Activated CD8-positive, alpha-beta T cell treated with anti-CD3 and anti-CD28 coated beads for 36 hours (primary cell): ENCODE measurements around the gene NFIA. TPM values are rescaled to one million over a fixed set of nuclear protein-coding genes. Genes with fewer than 3 reads are reported as not detected.
"Not testable (repeated sequence)": the region's sequence is repeated elsewhere in the genome, so short reads cannot be mapped to it uniquely, and the experiment has no call there.

ENCODE experiments used
- ATAC-seq: fragments of 200-7000 bp; cut with Tn5 transposase; one replicate; pipeline ENCODE4 v1.10.0; 2021; ENCODE audit warnings: mild to moderate bottlenecking, moderate library complexity
- CTCF ChIA-PET: fragments of 350-600 bp; sonication (Branson Sonifier 250); formaldehyde crosslinking; loops from one replicate; lab custom pipeline; 2021; ENCODE audit warnings: antibody characterized with exemption; lab: Charles Lee
- POLR2A ChIA-PET: fragments of 350-600 bp; sonication (Branson Sonifier 250); formaldehyde crosslinking; loops from one replicate; lab custom pipeline; 2021; ENCODE audit warnings: antibody characterized with exemption; lab: Charles Lee
- DNase-seq: peaks from one replicate; pipeline ENCODE4 v3.0.0-alpha.2; 2020
- H3K27ac Mint-ChIP-seq: one replicate; pipeline ENCODE4 v1.8.0; 2021; ENCODE audit warnings: mild to moderate bottlenecking, mixed read lengths
- H3K27me3 Mint-ChIP-seq: one replicate; pipeline ENCODE4 v1.8.0; 2021; ENCODE audit warnings: mixed read lengths
- H3K36me3 Mint-ChIP-seq: one replicate; pipeline ENCODE4 v1.8.0; 2021; ENCODE audit warnings: low read depth, mixed read lengths
- H3K4me1 Mint-ChIP-seq: one replicate; pipeline ENCODE4 v1.8.0; 2021; ENCODE audit warnings: low read depth, mixed read lengths
- H3K4me3 Mint-ChIP-seq: one replicate; pipeline ENCODE4 v1.8.0; 2021; ENCODE audit warnings: mild to moderate bottlenecking, moderate library complexity, mixed read lengths
- H3K9me3 Mint-ChIP-seq: one replicate; pipeline ENCODE4 v1.8.0; 2021; ENCODE audit warnings: mixed read lengths
- CTCF ChIP-seq: fragments of 200-600 bp; IDR thresholded peaks from one replicate; pipeline ENCODE4 v1.8.0; 2022; ENCODE audit warnings: antibody characterized with exemption, mild to moderate bottlenecking
- intact Hi-C: fragments of 100-400 bp; cut with micrococcal nuclease; formaldehyde crosslinking; loops from one replicate; pipeline ENCODE4 v1.10.0; 2022
- total RNA-seq, 2 experiments: library from RNA; stranded (reverse); gene quantifications; one replicate each; pipeline ENCODE4 v1.2.3, GENCODE V29; 2021

NFIA gene
- total RNA-seq, 2 experiments from 2014 or later: 1.9 to 2.4 TPM

DNA sequence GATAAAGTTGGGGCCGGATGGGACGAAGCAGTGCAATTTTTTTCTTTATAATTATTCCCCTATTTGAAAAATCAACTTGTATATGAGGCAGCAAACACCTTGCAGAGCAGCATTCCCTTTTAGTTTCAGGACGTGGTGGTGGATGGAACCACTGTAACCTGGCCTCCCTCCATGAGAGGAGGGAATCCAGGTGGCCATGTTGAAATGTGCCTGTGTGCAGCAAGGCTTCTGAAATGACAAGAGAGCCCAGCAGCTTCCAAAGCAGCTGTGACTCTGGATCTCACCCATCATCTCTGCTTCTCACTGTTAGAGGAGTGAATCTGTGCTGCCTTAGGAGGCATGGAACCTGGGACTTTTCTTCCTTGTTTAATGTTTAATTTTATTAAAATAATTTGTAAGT lies 42.3 kb downstream of the NFIA start:
- Mint-ChIP-seq H3K27ac (no peak overlapping the region), H3K36me3 (no peaks in the 10 kb centered on the region), H3K4me3 (no peak overlapping the region), H3K27me3 (no peaks in the 10 kb centered on the region), H3K9me3 (no peaks in the 10 kb centered on the region), H3K4me1 (no peaks in the 10 kb centered on the region)
- ATAC-seq: no peak
- CTCF ChIA-PET: interaction anchor here (2.4 kb wide), 1 partner anchor 75 kb away, joined by 10 read pairs; no protein-coding TSS in a partner anchor
- TF ChIP-seq CTCF: no peak
- POLR2A ChIA-PET: no interaction called here
- DNase-seq: no peak
- intact Hi-C loops: no loop called here

GRCh38 chr1:61125263-61125662 lies 42.9 kb downstream of the NFIA start:
- DNase-seq: no peak
- CTCF ChIA-PET: interaction anchor here (2.4 kb wide), 1 partner anchor 76 kb away, joined by 10 read pairs; no protein-coding TSS in a partner anchor
- H3K9me3 Mint-ChIP-seq: no peaks in the 10 kb centered on the region
- H3K4me1 Mint-ChIP-seq: no peaks in the 10 kb centered on the region
- intact Hi-C loops: no loop called here
- no peak overlapping the region for H3K4me3 Mint-ChIP-seq
- no peaks in the 10 kb centered on the region for H3K27me3 Mint-ChIP-seq
- no peaks in the 10 kb centered on the region for H3K36me3 Mint-ChIP-seq
- ATAC-seq: no peak
- POLR2A ChIA-PET: no interaction called here
- no peak for TF ChIP-seq CTCF
- H3K27ac Mint-ChIP-seq: no peak overlapping the region

GRCh38 chr1:61125895-61126294 lies 43.5 kb downstream of the NFIA start:
- H3K27ac Mint-ChIP-seq: no peak overlapping the region
- intact Hi-C loops: no loop called here
- no peaks in the 10 kb centered on the region for H3K9me3 Mint-ChIP-seq
- DNase-seq (no peak), ATAC-seq (no peak)
- ChIA-PET POLR2A (no interaction called here), CTCF (interaction anchor here (2.4 kb wide), 1 partner anchor 76 kb away, joined by 10 read pairs; no protein-coding TSS in a partner anchor)
- no peaks in the 10 kb centered on the region for H3K4me1 Mint-ChIP-seq
- TF ChIP-seq CTCF: no peak
- H3K36me3 Mint-ChIP-seq: no peaks in the 10 kb centered on the region
- H3K4me3 Mint-ChIP-seq: no peak overlapping the region
- no peaks in the 10 kb centered on the region for H3K27me3 Mint-ChIP-seq

DNA sequence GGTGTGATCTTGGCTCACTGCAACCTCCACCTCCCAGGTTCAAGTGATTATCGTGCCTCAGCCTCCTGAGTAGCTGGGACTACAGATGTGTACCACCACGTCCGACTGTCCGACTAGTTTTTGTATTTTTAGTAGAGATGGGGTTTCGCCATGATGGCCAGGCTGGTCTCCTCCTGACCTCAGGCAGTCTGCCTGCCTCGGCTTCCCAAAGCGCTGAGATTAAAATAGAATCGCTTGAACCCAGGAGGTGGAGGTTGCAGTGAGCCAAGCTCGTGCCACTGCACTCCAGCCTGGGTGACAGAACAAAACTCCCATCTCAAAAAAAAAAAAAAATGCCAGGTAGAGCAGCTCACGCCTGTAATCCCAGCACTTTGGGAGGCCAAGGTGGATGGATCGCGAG lies 44.5 kb downstream of the NFIA start:
- CTCF ChIA-PET, H3K4me1 Mint-ChIP-seq, H3K4me3 Mint-ChIP-seq, H3K27ac Mint-ChIP-seq, H3K36me3 Mint-ChIP-seq, H3K27me3 Mint-ChIP-seq, H3K9me3 Mint-ChIP-seq, DNase-seq, POLR2A ChIA-PET, intact Hi-C loops, ATAC-seq: not testable (repeated sequence)

- H3K4me3 Mint-ChIP-seq: no peak overlapping the region
- H3K27me3 Mint-ChIP-seq: no peaks in the 10 kb centered on the region
- H3K9me3 Mint-ChIP-seq: no peaks in the 10 kb centered on the region
- no peak for DNase-seq
- intact Hi-C loops: no loop called here
- ChIA-PET POLR2A (no interaction called here), CTCF (no interaction called here)
- peaks cover 6% of the 10 kb centered on the region for H3K4me1 Mint-ChIP-seq
- no peak for ATAC-seq
- TF ChIP-seq CTCF: no peak
- H3K27ac Mint-ChIP-seq: no peak overlapping the region
- H3K36me3 Mint-ChIP-seq: no peaks in the 10 kb centered on the region
Observed at GRCh38 chr1:61130338-61131000, 48.1 kb downstream of the NFIA start.
